AG09309 (cell line): ENCODE measurements around the gene MATN1.
A peak's percentile ranks its signal among the peaks of the same experiment; 100 is the strongest.

Source experiments
- DNase-seq: peaks from one replicate; pipeline ENCODE4 v3.0.0-alpha.2; 2010; ENCODE audit warnings: low read depth
- H3K4me3 ChIP-seq: 2 replicates; pipeline ENCODE4 v1.5.1; 2011; ENCODE audit warnings: mild to moderate bottlenecking, low read depth, low read length, moderate library complexity; ENCODE audit not compliant: control insufficient read depth
- CTCF ChIP-seq: IDR thresholded peaks from 2 replicates; pipeline ENCODE4 v1.5.1; 2011; ENCODE audit warnings: mild to moderate bottlenecking, low read depth, low read length, inconsistent platforms; ENCODE audit not compliant: insufficient read depth, control insufficient read depth; ENCODE audit errors: missing control alignments

The MATN1 gene

GRCh38 chr1:30758121-30758688 lies 34.8 kb upstream of the MATN1 start:
- no peak overlapping the region for H3K4me3 ChIP-seq
- TF ChIP-seq CTCF, result no peak
- DNase-seq, result no peak

DNA sequence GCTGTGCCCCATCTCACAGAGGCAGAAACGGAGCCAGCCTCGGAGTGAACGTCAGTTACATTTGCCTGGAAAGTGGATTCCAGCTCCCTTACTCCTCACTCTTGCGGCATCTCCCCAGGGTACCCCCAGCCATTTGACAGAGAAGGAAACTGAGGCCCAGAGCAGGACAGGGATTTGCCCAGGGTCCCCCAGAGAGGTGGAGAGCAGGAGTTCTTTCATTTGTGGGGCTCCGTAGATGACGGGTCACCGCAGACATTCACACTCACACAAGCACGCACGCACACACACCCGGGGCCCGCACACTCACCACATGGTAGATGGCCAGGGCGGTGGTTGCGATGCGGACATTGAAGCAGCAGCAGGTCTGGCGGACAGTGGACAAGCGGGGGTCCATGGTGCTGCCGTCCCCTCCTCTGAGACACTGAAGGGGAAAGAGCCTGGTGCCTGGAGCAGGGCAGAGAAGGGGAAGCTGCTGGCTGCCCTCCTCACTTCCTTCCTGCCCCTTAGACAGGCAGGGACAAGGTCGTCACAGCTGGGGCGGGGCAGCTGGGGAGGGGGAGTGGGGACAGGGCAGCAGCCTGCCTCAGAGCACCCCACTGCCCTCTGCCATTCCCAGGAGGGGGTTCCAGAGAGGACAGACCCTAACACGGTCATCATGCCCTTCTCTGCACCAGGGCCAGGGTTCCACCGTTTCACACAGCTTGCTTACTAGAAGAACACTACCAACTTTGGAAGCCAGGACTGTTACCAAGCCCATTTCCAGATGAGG lies 34.2 kb upstream of the MATN1 start, which contains the start of gene LAPTM5:
Gene LAPTM5 (minus strand): TSS at position 423 of the 769 bp plus-strand sequence. CDS start 29 bp downstream, at position 394.
- H3K4me3 ChIP-seq, result no peak within 1 kb of the TSS
- DNase-seq, result no peak
- TF ChIP-seq CTCF, result no peak

DNA sequence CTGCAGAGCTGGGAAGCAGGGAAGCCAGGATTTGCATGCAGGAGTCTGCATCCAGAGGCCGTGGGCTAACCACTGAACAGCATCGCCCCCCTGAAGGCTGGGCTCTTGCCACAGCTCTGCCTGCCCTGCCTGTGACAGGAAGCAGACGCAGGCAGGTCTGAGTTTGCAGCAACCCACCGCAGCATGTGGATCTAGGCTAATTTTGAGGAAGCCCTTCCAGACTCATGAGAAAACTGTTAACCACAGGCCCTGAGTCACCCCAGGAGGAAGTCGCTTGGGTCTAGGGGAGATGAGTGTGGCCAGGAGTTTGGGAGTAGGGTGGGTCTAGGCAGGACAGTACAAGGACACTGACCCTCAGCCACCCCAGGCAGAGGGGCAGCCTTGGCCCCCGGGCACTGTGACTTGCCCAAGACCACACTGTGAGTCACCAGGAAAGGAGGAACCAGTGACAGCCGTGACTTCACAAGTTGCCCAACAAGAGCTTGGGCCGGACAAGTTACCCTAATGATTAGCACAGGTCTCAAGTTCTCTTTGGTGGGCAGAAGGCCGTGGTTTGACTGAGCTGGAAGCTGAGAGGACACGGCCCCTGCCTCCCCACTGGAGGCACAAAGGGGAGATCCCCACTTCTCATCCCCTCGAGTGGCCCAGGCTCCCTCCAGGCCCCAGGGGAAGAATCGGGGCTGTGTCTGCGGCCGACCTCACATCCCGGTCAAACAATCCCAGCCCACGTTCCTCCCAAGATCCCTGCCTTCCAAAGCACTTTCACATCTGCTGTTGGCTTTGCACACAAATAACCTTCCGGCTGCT lies 33.4 kb upstream of the MATN1 start:
- no peak for TF ChIP-seq CTCF
- peak; percentile 57 for DNase-seq
- no peak overlapping the region for H3K4me3 ChIP-seq

DNA sequence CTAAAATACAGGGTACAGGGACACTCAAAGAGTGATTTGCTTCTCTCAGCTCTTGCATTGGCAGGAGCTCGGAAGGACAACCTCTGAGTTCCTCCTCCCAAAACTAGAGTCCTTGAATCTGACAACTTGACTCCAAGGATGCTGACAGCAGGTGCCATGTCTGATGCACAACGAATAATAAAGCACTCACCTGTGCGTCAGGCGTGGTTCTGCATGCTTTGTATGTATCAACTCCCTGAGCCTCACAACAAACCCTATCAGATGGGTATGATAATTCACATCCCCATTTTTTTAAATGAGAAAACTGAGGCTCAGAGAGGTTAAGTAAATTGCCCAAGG lies 32.8 kb upstream of the MATN1 start:
- DNase-seq, result no peak
- H3K4me3 ChIP-seq, result no peak overlapping the region
- no peak for TF ChIP-seq CTCF

DNA sequence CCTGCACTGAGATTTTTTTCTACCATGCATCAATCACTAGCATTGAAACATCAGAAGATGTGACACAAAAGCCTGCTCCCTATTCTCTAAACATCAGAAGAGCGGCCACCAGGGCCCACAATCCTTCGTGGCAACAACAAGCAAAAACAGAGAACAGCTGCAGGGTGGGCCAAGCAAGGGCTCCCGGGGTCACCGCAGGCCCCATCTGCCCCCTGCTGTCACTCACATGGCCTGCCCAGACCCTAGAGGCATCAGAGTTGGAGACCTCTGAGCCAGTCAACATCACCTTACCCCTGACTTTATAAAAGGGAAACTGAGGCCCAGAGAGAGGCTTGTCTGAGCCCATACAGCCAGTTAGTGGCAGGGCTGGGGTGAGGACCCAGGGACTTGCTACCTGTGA lies 32.4 kb upstream of the MATN1 start:
- no peak for TF ChIP-seq CTCF

GRCh38 chr1:30755334-30755733 lies 31.9 kb upstream of the MATN1 start:
- DNase-seq, result no peak
- TF ChIP-seq CTCF, result no peak
- no peak overlapping the region for H3K4me3 ChIP-seq

More for the DNA sequence above, 32.4 kb upstream of the MATN1 start:
- no peak overlapping the region for H3K4me3 ChIP-seq
- DNase-seq, result no peak
